HG03175 (cell line): ENCODE measurements around the gene CA14.
A peak's percentile ranks its signal among the peaks of the same experiment; 100 is the strongest.
"Not testable (repeated sequence)": the region's sequence is repeated elsewhere in the genome, so short reads cannot be mapped to it uniquely, and the experiment has no call there.

Experiments
- ATAC-seq: cut with Tn5 transposase; IDR thresholded peaks from one replicate; pipeline ENCODE4 v1.9.1; 2021; ENCODE audit warnings: mild to moderate bottlenecking, moderate library complexity; ENCODE audit not compliant: unreplicated experiment

CA14 gene

GRCh38 chr1:150257624-150258585, at the start of gene CA14:
Gene CA14, plus strand, starts transcription at chr1:150257774. Its CDS starts 355 bp downstream, at chr1:150258129.
- ATAC-seq: no peak

- not testable (repeated sequence) for ATAC-seq
These were observed 49.1 kb upstream of the CA14 start for GRCh38 chr1:150208460-150208859.

DNA sequence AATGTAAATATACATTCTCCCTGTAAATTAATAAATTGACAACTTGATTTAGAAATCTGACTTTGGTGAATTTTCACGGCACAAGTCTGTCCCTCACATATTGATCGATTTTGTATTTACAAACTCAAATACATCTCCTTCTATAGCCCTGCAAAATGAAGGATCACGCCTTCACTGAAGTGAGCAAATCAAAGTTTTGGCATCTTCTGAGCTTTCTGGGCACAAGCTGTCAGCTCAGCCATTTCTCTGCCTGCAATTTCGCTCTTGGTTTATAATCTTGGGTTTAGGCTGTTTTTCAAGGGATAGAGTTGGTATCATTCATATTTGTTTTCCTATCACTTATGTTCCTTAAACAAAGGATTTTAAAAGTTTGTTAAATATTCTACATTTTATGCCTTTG, 47.5 kb upstream of the CA14 start:
- no peak for ATAC-seq

DNA sequence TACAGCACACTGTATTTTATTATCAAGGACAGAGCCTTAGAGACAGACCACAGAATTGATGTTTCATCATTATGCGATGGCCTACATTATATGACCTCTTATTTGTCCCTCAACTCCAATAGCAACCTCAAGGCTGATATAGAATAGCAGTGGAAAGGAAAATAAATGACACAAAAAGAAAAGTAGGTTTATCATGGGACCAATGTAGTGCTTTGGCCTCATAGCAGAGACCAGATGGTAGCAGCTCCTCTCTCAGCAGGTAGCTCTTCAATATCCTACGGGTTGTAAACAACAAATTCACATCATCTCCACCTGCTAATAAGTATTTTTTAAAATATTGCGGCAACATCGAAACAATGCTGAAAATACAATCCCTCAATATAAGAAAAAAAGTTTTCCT, 46.9 kb upstream of the CA14 start:
- no peak for ATAC-seq

GRCh38 chr1:150212070-150212469, 45.5 kb upstream of the CA14 start:
- no peak for ATAC-seq

GRCh38 chr1:150213170-150214098, 44.1 kb upstream of the CA14 start:
- ATAC-seq: peak; percentile 97

DNA sequence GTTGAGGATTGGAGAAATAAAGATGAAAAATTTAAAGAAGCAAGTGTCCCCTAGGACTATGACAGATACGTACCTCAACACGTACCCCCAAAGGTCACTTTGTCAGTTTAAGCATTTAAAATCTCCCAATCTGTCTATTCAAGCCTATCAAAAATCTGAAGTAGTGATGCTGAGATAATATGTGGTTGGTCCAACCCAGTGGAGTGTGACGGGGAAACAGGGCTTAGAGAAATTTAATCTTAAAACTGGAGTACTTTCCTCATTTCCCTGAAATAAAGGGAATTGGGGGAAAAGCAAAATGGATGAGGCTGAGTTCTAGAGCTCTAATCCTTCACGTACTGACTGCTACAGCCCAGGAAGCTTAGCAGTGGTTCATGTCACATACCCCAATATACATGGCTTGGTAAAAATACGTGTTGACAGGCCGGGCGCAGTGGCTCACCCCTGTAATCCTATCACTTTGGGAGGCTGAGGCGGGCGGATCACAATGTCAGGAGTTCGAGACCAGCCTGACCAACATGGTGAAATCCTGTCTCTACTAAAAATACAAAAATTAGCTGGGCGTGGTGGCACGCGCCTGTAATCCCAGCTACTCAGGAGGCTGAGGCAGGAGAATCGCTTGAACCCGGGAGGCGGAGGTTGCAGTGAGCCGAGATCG, 43.3 kb upstream of the CA14 start:
- not testable (repeated sequence) for ATAC-seq

DNA sequence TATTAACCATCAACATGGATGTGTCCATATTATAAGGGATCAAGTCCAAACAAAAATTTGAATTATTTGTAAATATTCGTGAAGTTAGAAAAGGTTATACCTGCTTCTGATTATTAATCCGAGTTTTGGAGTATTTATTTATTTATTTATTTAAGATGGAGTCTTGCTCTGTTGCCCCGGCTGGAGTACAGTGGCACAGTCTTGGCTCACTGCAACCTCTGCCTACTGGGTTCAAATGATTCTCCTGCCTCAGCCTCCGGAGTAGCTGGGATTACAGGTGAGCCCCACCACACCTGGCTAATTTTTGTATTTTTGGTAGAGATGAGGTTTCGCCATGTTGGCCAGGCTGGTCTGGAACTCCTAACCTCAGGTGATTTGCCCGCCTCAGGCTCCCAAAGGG, 41.7 kb upstream of the CA14 start:
- not testable (repeated sequence) for ATAC-seq

GRCh38 chr1:150221552-150221951, 36.0 kb upstream of the CA14 start:
- no peak for ATAC-seq

- ATAC-seq: no peak
These were observed 32.6 kb upstream of the CA14 start for GRCh38 chr1:150224983-150225382.

- no peak for ATAC-seq
These were observed 32.0 kb upstream of the CA14 start for GRCh38 chr1:150225546-150225945.

DNA sequence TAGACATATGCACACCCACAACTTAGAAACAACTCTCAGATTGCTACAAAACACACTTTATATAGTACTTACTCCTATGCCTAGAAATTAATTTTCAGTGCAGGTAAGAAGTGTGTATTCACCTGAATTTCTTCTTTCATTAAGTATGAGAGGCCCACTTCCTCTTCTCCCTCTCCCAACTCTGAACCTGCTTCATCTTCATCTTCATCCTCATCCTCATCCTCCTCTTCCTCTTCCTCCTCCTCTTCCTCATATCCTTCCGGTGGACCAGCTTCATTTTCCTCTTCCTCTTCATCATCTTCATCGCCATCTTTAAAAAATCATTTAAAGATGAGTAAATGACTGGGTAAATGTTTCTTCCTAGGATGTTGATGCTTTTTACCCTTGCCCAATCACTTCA, 31.1 kb upstream of the CA14 start:
- ATAC-seq: no peak

DNA sequence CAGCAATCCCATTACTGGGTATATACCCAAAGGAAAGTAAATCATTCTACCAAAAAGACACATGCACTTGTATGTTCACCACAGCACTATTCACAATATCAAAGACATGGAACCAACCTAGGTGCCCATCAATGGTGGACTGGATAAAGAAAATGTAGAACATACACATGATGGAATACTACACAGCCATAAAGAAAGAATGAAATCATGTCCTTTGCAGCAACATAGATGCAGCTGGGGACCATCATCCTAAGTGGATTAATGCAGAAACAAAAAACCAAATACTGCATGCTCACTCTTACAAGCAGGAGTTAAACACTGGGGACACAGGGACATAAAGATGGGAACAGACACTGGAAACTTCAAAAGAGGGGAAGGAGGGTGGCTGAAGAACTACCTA, 30.3 kb upstream of the CA14 start:
- ATAC-seq: no peak

DNA sequence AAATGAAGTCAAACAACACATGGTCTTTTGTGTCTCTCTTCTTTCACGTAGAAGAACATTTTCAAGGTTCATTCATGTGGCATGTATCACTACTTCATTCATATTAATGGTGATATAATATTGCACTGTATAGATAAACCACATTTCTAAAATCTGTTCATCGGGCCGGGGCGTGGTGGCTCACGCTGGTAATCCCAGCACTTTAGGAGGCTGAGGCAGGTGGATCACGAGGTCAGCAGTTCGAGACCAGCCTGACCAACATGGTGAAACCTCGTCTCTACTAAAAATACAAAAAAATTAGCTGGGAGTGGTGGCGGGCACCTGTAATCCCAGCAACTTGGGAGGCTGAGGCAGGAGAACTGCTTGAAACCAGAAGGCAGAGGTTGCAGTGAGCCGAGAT, 29.3 kb upstream of the CA14 start:
- not testable (repeated sequence) for ATAC-seq

DNA sequence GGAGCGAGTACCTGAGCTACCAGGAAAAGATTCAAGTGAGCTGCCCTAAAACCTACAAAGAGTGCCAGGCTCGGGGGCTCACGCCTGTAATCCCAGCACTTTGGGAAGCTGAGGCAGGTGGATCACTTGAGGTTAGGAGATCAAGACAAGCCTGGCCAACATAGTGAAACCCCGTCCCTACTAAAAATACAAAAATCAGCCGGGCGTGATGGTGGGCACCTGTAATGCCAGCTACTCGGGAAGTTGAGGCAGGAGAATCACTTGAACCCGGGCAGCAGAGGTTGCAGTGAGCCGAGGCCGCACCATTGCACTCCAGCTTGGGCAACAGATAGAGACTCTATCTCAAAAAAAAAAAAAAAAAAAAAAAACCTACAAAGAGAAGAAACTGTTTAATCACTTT, 24.7 kb upstream of the CA14 start:
- ATAC-seq: not testable (repeated sequence)

DNA sequence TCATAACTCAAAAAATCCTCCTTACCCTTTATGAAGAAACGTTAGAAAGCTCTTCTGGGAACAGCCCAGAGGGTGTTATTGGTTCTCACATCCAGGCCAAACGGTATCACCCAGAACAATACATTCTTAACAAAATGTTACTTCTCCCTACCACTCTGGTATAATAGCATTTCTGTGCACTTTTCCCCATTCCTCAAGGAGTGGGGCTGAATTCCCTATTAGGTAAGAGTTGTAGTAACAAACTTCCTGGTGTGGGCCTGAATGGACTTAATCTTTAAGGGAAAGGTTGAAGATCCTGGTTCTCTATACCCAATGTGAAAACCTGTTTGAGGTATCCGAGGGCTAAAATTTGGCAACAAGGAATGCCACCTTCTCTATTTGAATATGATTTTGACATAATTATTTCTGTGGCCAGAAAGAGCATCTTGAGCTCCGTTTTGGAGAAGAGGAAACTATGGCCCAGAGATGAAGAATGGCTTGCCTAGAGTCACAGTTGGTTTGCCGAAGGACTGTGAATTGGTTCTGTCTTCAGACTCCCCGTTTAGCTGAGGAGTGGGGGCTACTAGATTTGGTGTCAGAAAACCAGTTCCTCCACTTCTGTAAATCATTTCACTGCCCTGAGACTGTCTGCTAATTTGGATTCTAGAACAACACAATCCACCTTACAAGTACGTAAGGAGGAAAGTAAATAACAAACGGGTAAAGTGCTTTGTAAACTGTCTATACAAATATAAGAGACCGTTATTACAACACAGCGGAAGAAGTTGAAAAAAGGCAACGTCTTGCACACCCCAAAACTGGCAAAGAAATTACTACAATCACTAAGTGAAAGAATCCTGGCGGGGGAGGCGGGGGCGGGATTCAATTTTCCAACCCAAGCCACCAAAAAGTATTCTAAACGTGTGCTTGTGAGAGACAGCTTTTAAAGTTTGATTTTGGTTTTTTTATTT, 23.9 kb upstream of the CA14 start:
- no peak for ATAC-seq

DNA sequence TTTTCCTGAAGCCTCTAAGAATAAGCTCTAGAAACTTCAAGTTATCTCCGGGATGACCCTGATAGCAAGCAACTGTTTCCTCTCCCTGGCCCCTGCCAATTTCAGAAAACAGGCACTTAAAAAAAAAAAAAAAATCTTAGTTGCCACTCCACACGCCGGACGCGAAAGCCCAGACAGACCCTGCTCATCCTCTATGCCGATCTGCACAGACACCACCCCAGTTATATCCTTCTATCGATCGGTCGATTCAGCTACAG, 23.3 kb upstream of the CA14 start:
- no peak for ATAC-seq

- ATAC-seq: peak; percentile 45
These were observed 22.8 kb upstream of the CA14 start for GRCh38 chr1:150234566-150235293.

DNA sequence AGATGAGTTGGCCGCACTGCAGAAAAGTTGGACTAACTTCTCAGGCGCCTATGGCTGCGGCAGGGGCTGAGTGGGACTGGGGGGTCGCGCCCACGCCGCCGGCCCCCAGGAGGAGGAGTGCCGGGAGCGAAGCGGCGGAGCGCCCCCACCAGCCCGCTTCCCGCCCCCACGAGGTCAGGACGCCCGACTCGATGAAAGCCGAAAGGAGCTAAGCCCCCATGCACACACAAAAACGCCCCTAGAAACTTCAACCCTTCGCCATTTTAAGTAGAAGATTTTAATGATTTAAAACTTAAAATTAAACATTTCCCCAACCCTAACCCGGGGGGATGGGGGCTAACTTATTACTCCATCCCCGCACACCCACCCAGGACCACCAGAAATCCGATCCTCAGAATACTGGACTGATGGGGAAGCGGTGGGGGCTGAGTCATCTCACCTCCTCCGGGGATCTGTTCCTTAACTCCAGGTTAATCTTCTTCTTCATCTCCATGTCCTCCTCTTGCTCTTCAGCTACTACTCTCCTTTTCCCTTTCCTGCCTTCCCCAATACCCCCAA, 22.2 kb upstream of the CA14 start:
- no peak for ATAC-seq
